Neural cell (in vitro differentiated cells): ENCODE results near the gene CREB1. TPM values are rescaled to one million over a fixed set of nuclear protein-coding genes. Genes with fewer than 3 reads are reported as not detected.

Experiments used
- H2AFZ ChIP-seq: fragments of 200-600, 300-800 bp; sonication (generic), shearing (Covaris generic); 2 replicates; pipeline ENCODE4 v1.6.0; 2014; ENCODE audit warnings: low read depth, mild to moderate bottlenecking, antibody characterized with exemption, low read length, moderate library complexity
- H3F3A ChIP-seq: fragments of 200-600 bp; shearing (Covaris generic); 2 replicates; pipeline ENCODE4 v1.6.1; 2016; ENCODE audit warnings: mild to moderate bottlenecking, moderate library complexity, mixed read lengths, antibody characterized with exemption, low read length; ENCODE audit not compliant: insufficient read depth, poor library complexity, severe bottlenecking
- H3K27ac ChIP-seq: fragments of 200-600, 300-800 bp; sonication (generic), shearing (Covaris generic); 2 replicates; pipeline ENCODE4 v1.5.1; 2014; ENCODE audit warnings: mild to moderate bottlenecking, low read length, moderate library complexity
- H3K27me3 ChIP-seq: fragments of 300-800, 200-600 bp; sonication (generic), shearing (Covaris generic); 2 replicates; pipeline ENCODE4 v1.6.0; 2014; ENCODE audit warnings: mild to moderate bottlenecking, low read depth, low read length, moderate library complexity; ENCODE audit not compliant: insufficient read depth
- H3K36me3 ChIP-seq: fragments of 300-800, 200-600 bp; sonication (generic), shearing (Covaris generic); 2 replicates; pipeline ENCODE4 v1.5.1; 2014; ENCODE audit warnings: mild to moderate bottlenecking, antibody characterized with exemption, low read length, moderate library complexity; ENCODE audit not compliant: insufficient read depth
- H3K4me2 ChIP-seq: fragments of 300-800, 200-600 bp; sonication (generic), shearing (Covaris generic); 2 replicates; pipeline ENCODE4 v1.6.0; 2014; ENCODE audit warnings: mild to moderate bottlenecking, low read length
- H3K4me3 ChIP-seq: fragments of 300-800, 200-600 bp; sonication (generic), shearing (Covaris generic); 2 replicates; pipeline ENCODE4 v1.5.1; 2014; ENCODE audit warnings: mild to moderate bottlenecking, low read length, moderate library complexity
- H3K79me2 ChIP-seq: fragments of 200-600 bp; shearing (Covaris generic); replicated peaks from 2 replicates; pipeline ENCODE4 v1.6.0; 2014; ENCODE audit warnings: mild to moderate bottlenecking, low read length, moderate library complexity; ENCODE audit not compliant: insufficient read depth
- H3K9ac ChIP-seq: fragments of 300-800, 200-600 bp; sonication (generic), shearing (Covaris generic); 2 replicates; pipeline ENCODE4 v1.6.1; 2016; ENCODE audit warnings: mild to moderate bottlenecking, low read length, mixed read lengths
- H3K9me2 ChIP-seq: fragments of 200-600 bp; shearing (Covaris generic); 2 replicates; pipeline ENCODE4 v1.6.1; 2016; ENCODE audit warnings: mild to moderate bottlenecking, low read length, mixed read lengths; ENCODE audit not compliant: insufficient read depth
- H3K9me3 ChIP-seq: fragments of 200-600, 300-800 bp; sonication (generic), shearing (Covaris generic); 2 replicates; pipeline ENCODE4 v1.6.1; 2016; ENCODE audit warnings: mild to moderate bottlenecking, mixed run types, low read length, moderate library complexity, mixed read lengths
- H4K20me1 ChIP-seq: fragments of 200-600 bp; shearing (Covaris generic); 2 replicates; pipeline ENCODE4 v1.6.1; 2016; ENCODE audit warnings: mild to moderate bottlenecking, mixed run types; ENCODE audit not compliant: insufficient read depth
- CTCF ChIP-seq: fragments of 450-650 bp; IDR thresholded peaks from 2 replicates; pipeline ENCODE4 v1.5.1; 2014; ENCODE audit warnings: antibody characterized with exemption, mild to moderate bottlenecking, moderate library complexity; ENCODE audit not compliant: poor library complexity, severe bottlenecking
- EP300 ChIP-seq: fragments of 450-650 bp; conservative IDR thresholded peaks from 2 replicates; pipeline ENCODE4 v1.6.1; 2014; ENCODE audit warnings: antibody characterized with exemption, mild to moderate bottlenecking, moderate library complexity; ENCODE audit not compliant: poor library complexity, severe bottlenecking
- EZH2 ChIP-seq: fragments of 200-600, 300-800 bp; shearing (Covaris generic), sonication (generic); IDR thresholded peaks from 2 replicates; pipeline ENCODE4 v1.6.1; 2014; ENCODE audit warnings: antibody characterized with exemption, low read length, borderline replicate concordance, mild to moderate bottlenecking; ENCODE audit not compliant: insufficient read depth, poor library complexity, severe bottlenecking
- MXI1 ChIP-seq: fragments of 450-650 bp; conservative IDR thresholded peaks from 2 replicates; pipeline ENCODE4 v1.6.1; 2014; ENCODE audit warnings: antibody characterized with exemption, mild to moderate bottlenecking; ENCODE audit not compliant: poor library complexity, severe bottlenecking
- POLR2AphosphoS5 ChIP-seq: IDR thresholded peaks from 2 replicates; pipeline ENCODE4 v1.6.1; 2012
- RAD21 ChIP-seq: fragments of 450-650 bp; conservative IDR thresholded peaks from 2 replicates; pipeline ENCODE4 v1.6.1; 2014; ENCODE audit warnings: antibody characterized with exemption, mild to moderate bottlenecking, moderate library complexity
- REST ChIP-seq: IDR thresholded peaks from 2 replicates; pipeline ENCODE4 v1.6.1; 2012; ENCODE audit warnings: borderline replicate concordance
- SMC3 ChIP-seq: fragments of 450-650 bp; conservative IDR thresholded peaks from 2 replicates; pipeline ENCODE4 v1.6.1; 2014; ENCODE audit warnings: antibody characterized with exemption, mild to moderate bottlenecking, moderate library complexity; ENCODE audit not compliant: poor library complexity
- TAF1 ChIP-seq: IDR thresholded peaks from 2 replicates; pipeline ENCODE4 v1.6.1; 2012; ENCODE audit warnings: low read depth
- polyA plus RNA-seq: library from polyadenylated mRNA; depleted of rRNA; stranded (reverse); fragments of >200 nt; gene quantifications from 2 replicates; pipeline ENCODE4 v1.2.3, GENCODE V29; 2014

CREB1 gene
- polyA plus RNA-seq, 1 donor from 2014 or later, result 38.7 TPM

GRCh38 chr2:207516206-207516605, 13.6 kb upstream of the CREB1 start:
- Histone ChIP-seq H4K20me1 (no peaks in the 10 kb centered on the region), H3K4me2 (no peak overlapping the region), H3K36me3 (no peaks in the 10 kb centered on the region), H3F3A (no peaks in the 10 kb centered on the region), H3K27ac (no peak overlapping the region), H3K9me3 (no peaks in the 10 kb centered on the region), H3K9me2 (no peaks in the 10 kb centered on the region), H3K4me3 (no peak overlapping the region), H2AFZ (no peak overlapping the region), H3K79me2 (no peaks in the 10 kb centered on the region), H3K27me3 (no peaks in the 10 kb centered on the region), H3K9ac (no peak overlapping the region)
- no peak for TF ChIP-seq EP300
- no peak for TF ChIP-seq CTCF
- TF ChIP-seq REST, result no peak
- TF ChIP-seq EZH2, result no peak
- TF ChIP-seq POLR2AphosphoS5, result no peak
- TF ChIP-seq TAF1, result no peak
- no peak for TF ChIP-seq SMC3
- no peak for TF ChIP-seq MXI1
- no peak for TF ChIP-seq RAD21

- Histone ChIP-seq H3K9me2 (no peaks in the 10 kb centered on the region), H3K9ac (no peak overlapping the region), H3F3A (no peaks in the 10 kb centered on the region), H2AFZ (no peak overlapping the region), H3K4me3 (no peak overlapping the region), H3K36me3 (no peaks in the 10 kb centered on the region), H3K9me3 (no peaks in the 10 kb centered on the region), H3K4me2 (no peak overlapping the region), H4K20me1 (no peaks in the 10 kb centered on the region), H3K79me2 (no peaks in the 10 kb centered on the region), H3K27me3 (no peaks in the 10 kb centered on the region), H3K27ac (no peak overlapping the region)
- TF ChIP-seq CTCF, result no peak
- TF ChIP-seq MXI1, result no peak
- no peak for TF ChIP-seq EP300
- no peak for TF ChIP-seq RAD21
- no peak for TF ChIP-seq EZH2
- no peak for TF ChIP-seq TAF1
- no peak for TF ChIP-seq POLR2AphosphoS5
- TF ChIP-seq REST, result no peak
- no peak for TF ChIP-seq SMC3
Observed at GRCh38 chr2:207523005-207523404, 6.8 kb upstream of the CREB1 start.
